22Rv1 (cell line): Measurements from ENCODE around the gene MYBPC3.
"Not testable (repeated sequence)": the region's sequence is repeated elsewhere in the genome, so short reads cannot be mapped to it uniquely, and the experiment has no call there.

Source experiments
- H3K27ac ChIP-seq: fragments of 450-650 bp; 2 replicates; pipeline ENCODE4 v1.5.1; 2017
- ZFX ChIP-seq: fragments of 450-650 bp; IDR thresholded peaks from 2 replicates; pipeline ENCODE4 v1.6.1; 2017; ENCODE audit warnings: antibody characterized with exemption, borderline replicate concordance
- TF ChIP-seq, protein P1 (sequence below): fragments of 450-650 bp; IDR thresholded peaks from 2 replicates; pipeline ENCODE4 v1.5.1; 2017; ENCODE audit warnings: mild to moderate bottlenecking

Gene MYBPC3

DNA sequence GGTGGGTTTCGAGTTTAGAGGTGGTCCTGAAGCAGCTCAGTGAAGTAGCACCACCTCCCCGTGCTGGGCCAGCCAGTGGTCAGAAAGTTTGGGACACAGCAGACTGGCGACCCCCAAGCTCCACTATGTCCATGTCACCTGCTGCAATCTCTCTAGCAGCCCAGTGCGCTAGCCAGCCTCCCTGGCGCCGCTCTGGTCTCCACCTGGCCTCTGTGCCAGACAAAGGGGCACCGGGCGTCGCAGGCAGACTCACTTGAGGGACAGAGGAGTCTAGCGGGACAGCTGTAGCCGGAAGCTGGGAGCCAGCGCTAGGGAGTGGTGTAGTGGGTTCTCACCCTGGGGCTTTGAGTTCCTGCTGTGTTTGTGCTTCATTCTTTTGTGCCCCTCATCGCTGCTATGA, 25.5 kb downstream of the MYBPC3 start:
- TF ChIP-seq, protein P1, sequence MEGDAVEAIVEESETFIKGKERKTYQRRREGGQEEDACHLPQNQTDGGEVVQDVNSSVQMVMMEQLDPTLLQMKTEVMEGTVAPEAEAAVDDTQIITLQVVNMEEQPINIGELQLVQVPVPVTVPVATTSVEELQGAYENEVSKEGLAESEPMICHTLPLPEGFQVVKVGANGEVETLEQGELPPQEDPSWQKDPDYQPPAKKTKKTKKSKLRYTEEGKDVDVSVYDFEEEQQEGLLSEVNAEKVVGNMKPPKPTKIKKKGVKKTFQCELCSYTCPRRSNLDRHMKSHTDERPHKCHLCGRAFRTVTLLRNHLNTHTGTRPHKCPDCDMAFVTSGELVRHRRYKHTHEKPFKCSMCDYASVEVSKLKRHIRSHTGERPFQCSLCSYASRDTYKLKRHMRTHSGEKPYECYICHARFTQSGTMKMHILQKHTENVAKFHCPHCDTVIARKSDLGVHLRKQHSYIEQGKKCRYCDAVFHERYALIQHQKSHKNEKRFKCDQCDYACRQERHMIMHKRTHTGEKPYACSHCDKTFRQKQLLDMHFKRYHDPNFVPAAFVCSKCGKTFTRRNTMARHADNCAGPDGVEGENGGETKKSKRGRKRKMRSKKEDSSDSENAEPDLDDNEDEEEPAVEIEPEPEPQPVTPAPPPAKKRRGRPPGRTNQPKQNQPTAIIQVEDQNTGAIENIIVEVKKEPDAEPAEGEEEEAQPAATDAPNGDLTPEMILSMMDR: no peak
- TF ChIP-seq ZFX: no peak
- H3K27ac ChIP-seq: no peak overlapping the region

DNA sequence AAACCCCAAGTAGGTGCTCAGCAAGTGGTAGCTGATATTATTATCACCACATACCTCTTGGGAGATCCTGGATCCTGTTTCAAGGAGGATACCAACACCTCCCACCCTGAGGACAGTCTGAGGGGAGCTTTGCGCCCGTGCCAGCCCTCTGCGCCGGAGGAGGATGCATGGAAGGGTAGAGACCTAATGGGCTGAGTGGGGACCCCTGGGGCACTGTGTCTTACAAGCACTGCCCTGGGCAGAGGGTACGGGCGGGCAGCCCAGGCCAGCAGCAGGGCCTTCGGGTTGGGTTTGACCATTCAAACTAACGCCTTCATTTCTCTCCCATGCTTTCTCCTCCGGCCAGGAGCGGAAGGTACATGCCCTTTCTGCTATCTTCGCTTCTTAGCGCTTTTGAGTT, 26.3 kb downstream of the MYBPC3 start:
- H3K27ac ChIP-seq: no peak overlapping the region
- no peak for TF ChIP-seq ZFX
- TF ChIP-seq, protein P1: no peak

- TF ChIP-seq, protein P1: no peak
- no peak overlapping the region for H3K27ac ChIP-seq
Observed at GRCh38 chr11:47325271-47326041, 27.0 kb downstream of the MYBPC3 start.

- no peak overlapping the region for H3K27ac ChIP-seq
- TF ChIP-seq ZFX: no peak
- TF ChIP-seq, protein P1: no peak
Observed at GRCh38 chr11:47324520-47324919, 28.0 kb downstream of the MYBPC3 start.

GRCh38 chr11:47318166-47318565, 34.3 kb downstream of the MYBPC3 start:
- no peak for TF ChIP-seq ZFX
- TF ChIP-seq, protein P1: no peak
- no peak overlapping the region for H3K27ac ChIP-seq

- TF ChIP-seq, protein P1: no peak
- no peak overlapping the region for H3K27ac ChIP-seq
Observed at GRCh38 chr11:47317064-47317828, 35.3 kb downstream of the MYBPC3 start.

DNA sequence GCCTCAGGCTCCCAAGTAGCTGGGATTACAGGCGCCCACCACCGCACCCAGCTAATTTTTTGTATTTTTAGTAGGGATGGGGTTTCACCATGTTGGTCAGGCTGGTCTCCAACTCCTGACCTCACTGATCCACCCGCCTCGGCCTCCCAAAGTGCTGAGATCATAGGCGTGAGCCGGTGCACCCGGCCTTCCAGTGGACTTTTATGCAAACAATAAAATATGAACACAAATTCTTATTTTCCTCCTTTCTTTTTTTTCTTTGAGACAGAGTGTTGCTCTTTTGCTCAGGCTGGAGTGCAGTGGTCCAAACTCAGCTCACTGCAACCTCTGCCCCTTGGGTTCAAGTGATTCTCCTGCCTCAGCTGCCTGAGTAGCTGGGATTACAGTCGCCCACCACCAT, 36.0 kb downstream of the MYBPC3 start:
- not testable (repeated sequence) for H3K27ac ChIP-seq
